Fibroblast of mammary gland (primary cell): Measurements from ENCODE around the gene RPAP2.
"Not testable (repeated sequence)": the region's sequence is repeated elsewhere in the genome, so short reads cannot be mapped to it uniquely, and the experiment has no call there.

Experiments
- DNase-seq: peaks from one replicate; pipeline ENCODE4 v3.0.0-alpha.2; 2010; ENCODE audit warnings: low read depth
- H3K4me3 ChIP-seq: 2 replicates; pipeline ENCODE4 v1.5.1; 2011; ENCODE audit warnings: low read depth, mild to moderate bottlenecking, low read length, moderate library complexity; ENCODE audit not compliant: control insufficient read depth
- CTCF ChIP-seq: conservative IDR thresholded peaks from 2 replicates; pipeline ENCODE4 v1.5.1; 2011; ENCODE audit warnings: low read depth, low read length, inconsistent platforms; ENCODE audit not compliant: control insufficient read depth, insufficient read depth

RPAP2 gene

GRCh38 chr1:92409946-92410549 lies 111.2 kb downstream of the RPAP2 start:
- DNase-seq: no peak
- H3K4me3 ChIP-seq: no peak overlapping the region
- no peak for TF ChIP-seq CTCF

GRCh38 chr1:92410706-92411105 lies 111.8 kb downstream of the RPAP2 start:
- no peak overlapping the region for H3K4me3 ChIP-seq
- no peak for DNase-seq
- no peak for TF ChIP-seq CTCF

- peak; percentile 82 for DNase-seq
- no peak overlapping the region for H3K4me3 ChIP-seq
- TF ChIP-seq CTCF: no peak
Measured at GRCh38 chr1:92411511-92411910, 112.7 kb downstream of the RPAP2 start.

- no peak for TF ChIP-seq CTCF
- H3K4me3 ChIP-seq: no peak overlapping the region
- DNase-seq: no peak
Measured at GRCh38 chr1:92419642-92420041, 120.8 kb downstream of the RPAP2 start.

- DNase-seq: no peak
- no peak overlapping the region for H3K4me3 ChIP-seq
- no peak for TF ChIP-seq CTCF
Measured at GRCh38 chr1:92424381-92424780, 125.5 kb downstream of the RPAP2 start.

- no peak overlapping the region for H3K4me3 ChIP-seq
- TF ChIP-seq CTCF: no peak
- DNase-seq: no peak
Measured at GRCh38 chr1:92425617-92426016, 126.8 kb downstream of the RPAP2 start.

- TF ChIP-seq CTCF: no peak
- no peak for DNase-seq
- H3K4me3 ChIP-seq: no peak overlapping the region
Measured at GRCh38 chr1:92430030-92430429, 131.2 kb downstream of the RPAP2 start.

- DNase-seq, H3K4me3 ChIP-seq: not testable (repeated sequence)
Measured at GRCh38 chr1:92434572-92434971, 135.7 kb downstream of the RPAP2 start.
